KG1 (cell line): ENCODE data around the gene CD248.
"Not testable (repeated sequence)": the region's sequence is repeated elsewhere in the genome, so short reads cannot be mapped to it uniquely, and the experiment has no call there.

Experiments
- DNase-seq: peaks from one replicate; lab custom pipeline; 2025; lab: John Stamatoyannopoulos, UW

The CD248 gene

GRCh38 chr11:66276619-66277018 is 40.2 kb downstream of the CD248 start:
- not testable (repeated sequence) for DNase-seq

DNA sequence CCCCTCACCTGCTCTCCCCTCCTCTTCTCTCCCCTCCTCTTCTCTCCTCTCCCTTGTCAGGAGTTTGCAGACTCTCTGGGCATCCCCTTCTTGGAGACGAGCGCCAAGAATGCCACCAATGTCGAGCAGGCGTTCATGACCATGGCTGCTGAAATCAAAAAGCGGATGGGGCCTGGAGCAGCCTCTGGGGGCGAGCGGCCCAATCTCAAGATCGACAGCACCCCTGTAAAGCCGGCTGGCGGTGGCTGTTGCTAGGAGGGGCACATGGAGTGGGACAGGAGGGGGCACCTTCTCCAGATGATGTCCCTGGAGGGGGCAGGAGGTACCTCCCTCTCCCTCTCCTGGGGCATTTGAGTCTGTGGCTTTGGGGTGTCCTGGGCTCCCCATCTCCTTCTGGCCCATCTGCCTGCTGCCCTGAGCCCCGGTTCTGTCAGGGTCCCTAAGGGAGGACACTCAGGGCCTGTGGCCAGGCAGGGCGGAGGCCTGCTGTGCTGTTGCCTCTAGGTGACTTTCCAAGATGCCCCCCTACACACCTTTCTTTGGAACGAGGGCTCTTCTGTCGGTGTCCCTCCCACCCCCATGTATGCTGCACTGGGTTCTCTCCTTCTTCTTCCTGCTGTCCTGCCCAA is 40.7 kb downstream of the CD248 start:
- no peak for DNase-seq

- DNase-seq: no peak
Observed at GRCh38 chr11:66275396-66275795, 41.4 kb downstream of the CD248 start.

GRCh38 chr11:66274219-66274618 is 42.6 kb downstream of the CD248 start:
- no peak for DNase-seq

DNA sequence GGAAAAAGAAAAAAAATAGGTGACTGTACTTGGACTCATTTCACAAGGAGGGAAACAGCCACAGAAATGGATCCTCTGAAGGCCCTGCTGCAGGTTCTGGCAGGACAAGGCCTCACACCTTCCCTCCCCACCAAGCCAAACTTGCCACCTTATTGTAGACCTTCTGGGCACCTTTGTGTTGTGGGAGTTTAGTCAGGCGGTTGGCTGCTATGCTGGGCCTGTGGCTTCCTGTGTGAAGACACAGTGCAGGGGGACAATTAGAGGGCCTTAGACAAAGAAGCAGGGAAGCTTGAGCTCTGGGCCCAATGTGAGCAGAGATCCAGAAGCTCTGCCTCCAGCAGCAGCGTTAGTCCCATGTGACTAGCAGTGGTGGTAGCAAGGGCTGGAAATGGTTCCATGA is 44.2 kb downstream of the CD248 start:
- no peak for DNase-seq

DNA sequence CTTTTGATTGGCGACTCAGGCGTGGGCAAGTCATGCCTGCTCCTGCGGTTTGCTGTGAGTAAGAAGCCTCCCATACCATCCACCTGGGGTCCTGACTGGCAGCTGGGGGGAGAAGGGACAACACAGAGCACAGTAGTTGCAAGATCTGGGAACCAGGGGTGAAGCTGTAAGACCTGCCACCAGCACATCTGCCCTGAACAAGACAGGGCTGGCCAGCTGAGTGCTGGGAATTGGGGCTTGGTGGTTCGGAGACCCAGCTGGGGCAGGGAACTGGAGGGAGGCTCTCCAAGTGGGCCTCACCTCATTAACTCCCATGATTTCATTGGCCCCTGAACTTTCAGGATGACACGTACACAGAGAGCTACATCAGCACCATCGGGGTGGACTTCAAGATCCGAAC is 45.0 kb downstream of the CD248 start:
- DNase-seq: no peak

DNA sequence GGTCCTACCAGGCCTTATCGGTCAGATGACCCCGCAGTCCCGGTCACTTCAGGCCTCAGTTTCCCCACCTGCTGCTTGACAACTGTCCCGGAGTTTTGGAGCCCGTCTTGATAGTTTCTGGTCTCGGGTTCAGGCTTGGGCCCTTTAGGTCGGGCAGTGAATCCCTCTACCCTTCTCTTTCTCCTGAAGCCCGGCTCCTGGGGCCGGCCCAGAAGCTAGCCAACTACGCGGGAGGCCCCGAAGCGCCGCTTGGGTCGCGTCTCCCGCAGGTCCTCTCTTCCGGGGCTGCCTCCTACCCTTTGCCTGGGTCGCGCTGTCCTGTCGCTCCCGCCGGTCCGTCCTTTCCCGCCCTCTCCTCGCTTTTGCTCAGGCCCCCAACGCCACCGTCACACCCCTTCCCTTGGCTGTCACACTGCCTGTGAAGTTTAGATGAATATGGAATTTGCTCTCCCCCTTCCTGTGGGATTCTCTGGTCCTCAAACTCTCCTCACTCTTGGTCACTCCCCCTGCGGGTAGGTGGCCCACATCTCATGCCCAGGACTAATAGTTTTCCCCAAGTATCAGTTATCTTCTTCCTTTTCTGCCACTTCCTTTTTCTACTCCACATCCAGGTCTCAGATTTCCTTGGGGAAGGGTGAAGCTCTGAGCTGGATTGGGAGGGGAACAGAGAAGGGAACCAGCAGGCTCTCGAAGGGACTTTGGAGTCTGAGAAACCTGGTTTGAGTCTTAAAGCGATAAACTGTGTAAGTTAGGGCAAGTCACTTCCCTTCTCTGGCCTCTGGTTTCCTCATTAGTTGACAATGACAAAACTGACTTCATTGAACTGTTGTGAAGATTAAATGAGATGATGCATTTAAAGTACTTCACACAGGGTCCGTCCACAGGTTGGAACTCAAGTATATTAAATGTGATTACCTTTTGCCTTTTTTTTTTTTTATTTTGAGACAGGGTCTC is 47.6 kb downstream of the CD248 start:
- no peak for DNase-seq

- peak; percentile 100 for DNase-seq
Observed at GRCh38 chr11:66268244-66268951, 48.4 kb downstream of the CD248 start, which contains the start of gene RAB1B. Gene RAB1B, plus strand, starts transcription at chr11:66268639. Its CDS starts 41 bp downstream, at chr11:66268680.

DNA sequence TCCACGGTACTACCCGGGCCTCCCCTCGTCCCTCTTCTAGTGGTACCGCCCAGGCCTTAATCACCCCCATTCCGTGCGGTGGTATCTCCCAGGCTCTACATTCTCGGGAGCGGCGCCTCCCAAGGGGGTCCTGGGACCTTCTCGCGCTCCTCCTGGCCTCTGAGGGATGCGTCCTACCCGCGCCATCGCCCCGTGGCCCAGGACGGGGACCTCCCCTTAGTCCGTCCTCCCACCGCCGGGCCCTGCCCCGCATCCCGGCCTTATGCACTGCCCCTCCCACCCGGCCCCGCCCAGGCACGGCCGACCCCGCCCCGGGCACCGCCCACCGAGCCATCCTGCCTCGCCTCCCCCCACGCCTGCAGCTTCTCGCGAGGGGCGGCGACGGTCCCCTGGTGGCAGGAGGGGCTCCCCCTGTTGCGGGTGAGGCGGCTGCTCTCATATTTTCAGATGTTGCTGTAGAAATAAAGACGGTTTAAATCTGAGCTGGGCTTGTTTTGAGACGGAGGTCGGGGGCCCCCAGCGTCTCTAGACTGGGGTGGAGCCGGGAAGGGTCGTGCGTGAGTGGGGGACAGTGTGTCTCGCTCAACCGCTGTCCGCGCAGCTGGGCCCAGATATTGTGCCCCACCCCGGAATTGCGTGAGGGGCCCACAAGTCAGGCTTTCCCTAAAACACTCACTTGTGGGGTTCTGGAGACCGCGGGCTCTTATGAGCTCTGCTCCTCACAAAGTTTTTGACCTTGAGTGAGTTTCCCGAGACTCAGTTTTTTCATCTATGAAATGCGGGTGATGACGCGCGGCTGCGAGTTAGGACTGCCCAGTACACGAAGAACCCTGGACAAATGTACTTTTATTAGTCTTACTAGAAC is 49.2 kb downstream of the CD248 start:
- DNase-seq: peak; percentile 59

DNA sequence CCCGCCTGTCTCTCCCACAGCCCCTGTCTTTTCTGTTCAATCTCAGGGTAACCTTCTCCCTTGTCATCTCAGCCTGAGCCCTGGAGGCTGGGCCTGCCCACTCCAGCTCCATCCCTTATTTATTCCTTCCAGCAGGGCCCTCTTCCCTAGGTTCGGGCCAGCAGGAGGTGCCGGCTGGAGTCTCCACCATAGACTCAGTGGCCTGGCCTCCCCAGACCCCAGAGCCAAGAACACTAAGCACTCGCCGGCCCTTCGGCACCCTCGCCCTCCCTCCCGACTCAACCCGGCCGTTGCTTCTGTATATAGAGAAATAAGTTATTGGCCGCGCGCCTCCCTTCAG is 49.8 kb downstream of the CD248 start:
- no peak for DNase-seq

DNA sequence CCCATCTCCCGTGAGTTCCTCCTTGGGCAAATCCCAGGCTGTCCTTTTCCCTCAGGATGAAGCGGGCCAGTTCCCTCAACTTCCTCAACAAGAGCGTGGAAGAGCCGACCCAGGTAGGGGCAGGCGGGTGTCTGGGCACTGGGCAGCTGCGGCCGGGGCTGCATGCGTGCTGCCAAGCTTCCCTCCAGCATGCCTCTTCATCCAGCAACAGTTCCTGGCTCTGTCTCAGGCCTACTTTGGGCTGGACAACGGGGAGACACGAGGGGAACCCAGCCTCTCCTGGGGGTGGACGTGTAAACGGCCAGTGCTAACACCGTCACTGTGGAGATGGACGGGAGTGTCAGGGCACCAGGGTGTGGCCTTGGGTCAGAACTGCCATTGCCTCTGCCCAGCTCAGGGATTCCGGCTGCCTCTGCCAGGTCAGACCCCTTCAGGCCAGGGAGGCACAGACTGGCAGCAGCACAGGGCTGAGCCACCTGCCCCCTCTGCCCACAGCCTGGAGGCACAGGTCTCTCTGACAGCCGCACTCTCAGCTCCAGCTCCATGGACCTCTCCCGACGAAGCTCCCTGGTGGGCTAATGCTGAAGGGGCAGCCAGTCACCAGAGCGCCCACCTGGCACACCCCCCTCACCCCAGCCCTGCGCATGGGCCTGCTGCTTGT is 50.3 kb downstream of the CD248 start:
- DNase-seq: no peak

DNA sequence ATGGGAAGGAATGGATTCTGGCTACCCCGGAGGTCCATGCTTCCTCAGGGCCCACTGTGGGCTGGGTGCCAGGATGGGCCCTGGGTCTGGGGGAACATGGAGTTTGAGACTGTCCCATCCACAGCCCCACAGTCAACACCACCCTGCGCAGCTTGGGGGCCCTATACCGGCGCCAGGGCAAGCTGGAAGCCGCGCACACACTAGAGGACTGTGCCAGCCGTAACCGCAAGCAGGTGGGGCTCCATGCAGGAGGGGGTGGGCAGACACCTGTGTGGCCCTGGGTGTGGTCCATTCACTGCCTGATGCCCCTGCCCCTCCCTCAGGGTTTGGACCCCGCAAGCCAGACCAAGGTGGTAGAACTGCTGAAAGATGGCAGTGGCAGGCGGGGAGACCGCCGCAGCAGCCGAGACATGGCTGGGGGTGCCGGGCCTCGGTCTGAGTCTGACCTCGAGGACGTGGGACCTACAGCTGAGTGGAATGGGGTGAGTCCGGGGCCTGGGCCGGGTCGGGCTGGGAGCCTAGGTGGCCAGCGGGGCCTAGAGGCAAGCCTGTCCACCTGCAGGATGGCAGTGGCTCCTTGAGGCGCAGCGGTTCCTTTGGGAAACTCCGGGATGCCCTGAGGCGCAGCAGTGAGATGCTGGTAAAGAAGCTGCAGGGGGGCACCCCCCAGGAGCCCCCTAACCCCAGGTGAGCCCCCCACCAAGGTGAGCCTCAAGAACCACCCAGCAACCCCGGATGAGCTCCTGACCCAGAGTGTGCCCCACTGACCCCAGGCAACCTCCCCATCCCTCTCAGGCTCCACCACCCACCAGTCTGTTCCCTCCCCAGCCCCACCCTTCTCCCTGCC is 51.1 kb downstream of the CD248 start:
- DNase-seq: no peak

GRCh38 chr11:66264914-66265313 is 51.9 kb downstream of the CD248 start:
- no peak for DNase-seq
